Stimulated activated CD4-positive, alpha-beta T cell treated with anti-CD3 and anti-CD28 coated beads, Interleukin-1b, Interleukin-23, amount 100 ng/mL, for 24 hours (primary cell): ENCODE measurements around the gene RXRA.
"Not testable (repeated sequence)": the region's sequence is repeated elsewhere in the genome, so short reads cannot be mapped to it uniquely, and the experiment has no call there.

ENCODE experiments used
- DNase-seq, 4 experiments: peaks; one replicate each; pipeline ENCODE4 v3.0.0-alpha.2; 2020; ENCODE audit warnings: low read depth in 4 of 4, low spot score in 1 of 4

RXRA gene

DNA sequence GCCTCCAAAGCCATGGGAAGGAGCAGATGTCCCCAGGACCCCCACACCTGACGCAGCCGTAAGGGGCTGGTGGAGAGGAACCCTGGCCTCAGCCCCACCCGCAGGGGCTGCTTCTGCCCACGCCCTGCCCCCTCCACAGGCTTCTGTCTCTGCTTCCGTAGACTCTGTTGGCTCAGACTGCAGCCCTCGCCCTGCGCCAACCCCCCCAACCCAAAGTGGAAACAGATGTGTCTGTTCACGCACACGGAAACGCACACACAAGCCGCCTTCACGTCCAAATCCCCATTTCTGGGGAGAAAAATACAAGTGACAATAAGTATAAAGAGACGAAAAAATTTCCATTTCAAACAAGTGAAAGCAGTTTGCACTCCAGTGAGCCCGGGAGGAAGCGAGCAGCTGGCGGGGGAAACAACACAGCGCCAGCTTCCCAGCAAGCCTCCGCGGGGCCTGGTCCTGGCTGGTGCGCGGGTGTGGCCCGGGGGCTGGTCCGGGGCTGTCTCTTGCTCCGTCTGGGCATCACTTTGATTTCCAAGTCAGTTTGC, 32.6 kb upstream of the RXRA start:
- DNase-seq = no peak

DNA sequence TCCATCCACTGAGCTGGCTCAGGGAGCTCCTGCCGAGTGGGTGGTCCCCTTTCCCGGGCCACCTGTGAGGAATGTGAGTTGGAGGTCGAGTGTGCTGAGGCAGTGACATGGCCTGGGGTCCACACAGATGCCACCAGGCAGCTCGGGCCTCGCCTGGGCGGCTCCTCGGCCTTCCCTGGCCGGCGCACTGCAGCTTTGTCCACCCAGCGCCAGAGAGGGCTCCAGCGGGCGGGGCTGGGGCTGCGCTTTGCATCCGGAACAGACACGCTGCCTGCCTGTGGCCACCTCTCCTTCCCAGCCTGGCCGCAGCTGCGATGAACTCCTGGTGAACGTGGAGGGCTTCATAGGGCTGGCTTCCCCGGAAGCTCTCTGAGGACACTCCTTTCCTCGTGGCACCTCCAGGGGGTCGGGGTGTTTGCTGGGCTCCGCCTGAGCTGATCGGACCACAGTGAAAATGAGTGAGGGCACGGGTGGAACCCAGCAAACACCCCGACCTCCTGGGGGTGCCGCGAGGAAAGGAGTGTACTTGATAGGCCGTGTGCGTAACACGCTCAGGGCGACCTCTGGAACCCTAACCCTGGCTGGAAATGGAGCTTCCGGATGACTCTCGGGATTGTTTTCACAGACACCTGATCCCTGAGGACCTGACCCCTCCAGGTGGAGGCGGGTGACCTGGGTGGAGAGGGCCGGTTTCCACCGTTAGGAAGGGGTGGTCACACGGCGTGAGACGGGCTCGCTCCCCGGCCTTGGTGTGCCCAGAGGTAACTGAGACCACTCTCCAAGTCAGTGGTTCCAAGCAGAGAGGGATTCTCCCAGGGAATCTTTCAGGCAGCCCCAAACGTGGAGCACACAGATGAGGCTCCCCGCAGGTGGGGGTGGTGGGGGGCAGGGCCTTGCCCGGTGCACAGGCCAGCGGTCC, 31.8 kb upstream of the RXRA start:
- no peak for DNase-seq

DNA sequence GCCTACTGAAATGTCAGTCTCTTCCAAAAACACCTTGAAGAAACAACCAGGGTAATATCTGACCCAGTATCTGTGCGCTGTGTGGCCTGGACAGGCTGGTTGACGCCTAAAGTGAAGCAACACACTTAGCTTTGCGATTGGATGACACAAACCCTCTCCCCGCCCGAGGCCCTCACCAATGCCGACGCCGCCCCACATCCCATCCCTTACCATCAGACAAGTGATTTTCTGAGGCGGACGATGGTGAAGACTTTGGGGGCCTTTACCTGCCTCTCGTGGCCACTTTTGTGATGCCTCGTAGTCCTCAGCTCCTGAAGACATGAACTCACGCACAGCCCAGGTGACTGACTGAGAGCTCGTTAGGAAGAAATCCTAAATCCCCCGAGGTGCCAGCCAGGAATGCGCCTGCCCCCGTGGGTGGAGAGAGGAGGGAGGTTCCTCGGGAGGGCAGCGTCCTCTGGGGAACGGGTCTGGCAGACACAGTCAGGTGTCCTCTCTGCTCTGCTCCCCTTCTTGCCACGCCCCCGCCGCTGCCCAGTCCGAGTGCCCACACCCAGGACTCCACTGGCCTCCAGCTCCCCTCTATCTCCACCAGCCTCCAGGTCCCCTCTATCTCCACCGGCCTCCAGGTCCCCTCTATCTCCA, 31.0 kb upstream of the RXRA start:
- DNase-seq = no peak

DNA sequence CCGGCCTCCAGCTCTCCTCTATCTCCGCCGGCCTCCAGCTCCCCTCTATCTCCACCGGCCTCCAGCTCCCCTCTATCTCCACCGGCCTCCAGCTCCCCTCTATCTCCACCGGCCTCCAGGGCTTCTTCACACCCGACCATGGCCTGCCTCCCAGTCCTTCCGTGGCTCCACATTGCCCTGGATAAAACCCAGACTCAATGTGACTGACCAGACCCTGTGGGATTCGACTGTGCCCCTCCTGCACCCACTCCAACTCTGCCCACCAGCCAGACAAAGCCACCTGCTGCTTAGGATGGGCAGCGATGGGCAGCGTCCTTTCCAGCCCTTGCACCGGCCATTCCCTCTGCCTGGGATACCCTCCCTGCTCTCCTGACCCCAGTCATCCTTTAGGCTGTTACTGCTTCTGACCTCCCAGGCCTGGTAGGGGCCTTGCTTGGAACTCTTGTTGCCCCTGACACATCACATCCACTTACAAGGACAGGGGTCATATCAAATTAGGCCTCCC, 30.5 kb upstream of the RXRA start:
- DNase-seq = no peak

DNA sequence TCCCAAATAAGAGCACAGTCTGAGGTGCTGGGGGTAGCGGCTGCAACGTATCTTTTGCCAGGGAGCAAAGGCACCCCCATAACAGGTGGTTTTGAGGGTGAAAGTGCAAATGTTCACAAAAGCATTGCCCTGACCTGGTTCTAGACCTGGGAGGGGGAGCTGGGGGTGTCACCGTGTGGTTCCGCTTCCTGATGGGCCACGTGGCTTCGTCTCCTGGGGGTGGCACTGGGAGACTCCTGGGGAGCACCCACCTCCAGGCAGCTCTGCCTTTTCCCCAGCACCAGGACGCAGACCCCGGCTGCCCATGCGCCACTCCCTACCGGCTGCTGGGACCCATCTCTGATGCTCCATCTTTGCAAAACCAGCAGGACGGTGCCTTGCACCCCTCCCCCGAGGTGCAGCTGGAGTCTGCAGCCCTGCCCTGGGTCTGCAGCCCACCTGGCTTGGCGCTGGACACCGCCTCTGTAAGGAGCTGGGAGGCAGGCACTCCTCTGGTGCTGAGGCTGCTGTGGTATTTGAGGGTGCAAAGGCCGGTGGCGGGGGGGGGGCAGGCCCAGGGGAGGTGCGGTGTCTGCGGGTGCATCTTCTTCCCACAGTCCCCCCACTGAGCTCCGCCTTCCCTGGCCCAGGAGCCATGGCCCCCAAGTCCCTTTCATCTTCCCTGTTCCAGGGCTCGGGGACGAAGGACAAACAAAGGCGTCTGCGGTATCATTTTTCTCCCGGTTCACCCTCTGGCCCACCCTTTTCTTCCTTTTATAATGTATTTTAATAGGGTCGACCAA, 29.8 kb upstream of the RXRA start:
- no peak for DNase-seq

DNA sequence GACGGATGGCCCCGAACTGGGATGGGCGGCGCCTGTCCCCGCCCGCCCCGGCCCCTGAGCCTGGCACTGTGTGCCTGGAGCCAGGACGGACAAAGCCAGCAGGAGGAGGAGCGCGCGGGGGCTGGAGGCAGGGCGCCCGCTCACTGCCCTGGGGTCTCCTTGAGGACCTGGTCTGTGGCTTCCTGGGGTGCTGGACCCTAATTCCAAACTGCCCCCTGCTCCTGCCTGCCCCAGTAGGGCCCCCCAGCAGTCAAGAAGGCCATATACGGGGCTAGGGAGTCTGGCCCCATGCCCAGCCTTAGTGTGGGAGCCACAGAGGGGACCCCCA, 29.2 kb upstream of the RXRA start:
- no peak for DNase-seq

DNA sequence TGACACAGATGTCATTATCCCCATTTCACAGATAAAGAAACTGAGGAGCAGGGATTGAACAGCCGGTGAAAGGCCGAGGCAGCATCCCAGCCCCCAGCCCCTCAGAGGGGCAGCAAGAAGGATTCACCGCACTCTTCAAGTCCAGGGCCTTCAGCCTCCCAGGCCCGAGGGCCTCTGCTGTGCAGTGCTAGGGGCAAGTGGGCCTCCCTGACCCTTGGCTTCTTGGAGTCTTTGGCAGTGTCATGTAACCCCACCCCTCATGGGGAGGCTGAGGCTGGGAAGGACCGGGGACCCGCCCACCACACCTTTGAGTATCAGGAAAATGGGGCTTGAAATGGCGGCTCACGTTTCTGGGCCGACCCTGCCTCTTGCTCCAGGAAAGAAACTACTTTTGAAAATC, 28.7 kb upstream of the RXRA start:
- DNase-seq = no peak

DNA sequence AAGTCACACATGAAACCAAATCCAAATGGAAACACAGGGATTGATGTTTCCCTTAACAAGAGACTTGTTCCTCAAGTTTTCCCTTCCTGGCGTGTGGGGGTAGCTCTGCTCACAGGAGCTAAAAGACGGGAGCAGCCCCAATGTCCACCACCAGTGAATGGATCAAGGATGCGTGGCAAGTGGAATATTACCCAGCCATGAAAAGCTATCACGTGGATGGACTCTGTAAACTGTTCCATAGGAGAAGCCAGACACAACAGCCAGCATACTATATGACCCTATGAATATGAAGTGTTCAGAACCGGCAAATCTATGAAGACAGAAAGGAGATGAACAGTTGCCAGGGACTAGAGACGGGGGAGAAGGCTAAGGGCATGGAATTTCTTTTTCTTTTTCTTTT, 28.3 kb upstream of the RXRA start:
- DNase-seq = no peak

DNA sequence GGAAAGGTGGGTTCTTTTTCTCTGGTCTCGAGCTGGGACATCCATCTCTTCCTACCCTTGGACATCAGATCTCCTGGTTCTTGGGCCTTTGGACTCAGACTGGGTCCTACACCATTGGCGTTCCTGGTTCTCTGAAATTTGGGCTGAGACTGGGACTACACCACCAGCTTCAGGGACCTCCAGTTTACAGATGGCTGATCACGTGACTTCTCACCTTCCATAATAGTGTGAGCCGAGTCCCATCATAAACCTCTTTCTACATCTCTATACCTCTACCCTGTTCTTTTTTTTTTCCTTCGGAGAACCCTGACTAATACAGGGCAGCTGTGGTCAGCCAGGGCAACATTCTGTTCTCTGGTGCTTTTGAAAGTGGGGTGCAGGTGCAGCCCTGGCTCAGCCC, 27.2 kb upstream of the RXRA start:
- no peak for DNase-seq

DNA sequence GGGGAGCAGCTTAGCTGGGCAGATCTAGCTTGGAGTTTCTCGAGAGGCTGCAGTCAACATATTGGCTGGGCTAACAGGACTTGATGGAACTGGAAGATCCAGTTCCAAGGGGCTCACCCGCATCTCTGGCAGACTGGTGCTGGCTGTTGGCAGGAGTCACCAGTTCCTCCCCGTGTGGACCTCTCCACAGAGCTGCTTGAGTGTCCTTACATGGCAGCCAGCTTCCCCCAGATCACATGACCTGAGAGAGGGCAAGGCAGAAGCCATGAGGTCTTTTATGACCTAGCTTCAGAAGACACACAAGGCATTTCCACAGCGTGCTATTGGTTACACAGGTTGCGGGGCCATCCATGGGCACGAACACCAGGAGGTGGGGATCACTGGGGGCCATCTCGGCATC, 26.4 kb upstream of the RXRA start:
- no peak for DNase-seq

DNA sequence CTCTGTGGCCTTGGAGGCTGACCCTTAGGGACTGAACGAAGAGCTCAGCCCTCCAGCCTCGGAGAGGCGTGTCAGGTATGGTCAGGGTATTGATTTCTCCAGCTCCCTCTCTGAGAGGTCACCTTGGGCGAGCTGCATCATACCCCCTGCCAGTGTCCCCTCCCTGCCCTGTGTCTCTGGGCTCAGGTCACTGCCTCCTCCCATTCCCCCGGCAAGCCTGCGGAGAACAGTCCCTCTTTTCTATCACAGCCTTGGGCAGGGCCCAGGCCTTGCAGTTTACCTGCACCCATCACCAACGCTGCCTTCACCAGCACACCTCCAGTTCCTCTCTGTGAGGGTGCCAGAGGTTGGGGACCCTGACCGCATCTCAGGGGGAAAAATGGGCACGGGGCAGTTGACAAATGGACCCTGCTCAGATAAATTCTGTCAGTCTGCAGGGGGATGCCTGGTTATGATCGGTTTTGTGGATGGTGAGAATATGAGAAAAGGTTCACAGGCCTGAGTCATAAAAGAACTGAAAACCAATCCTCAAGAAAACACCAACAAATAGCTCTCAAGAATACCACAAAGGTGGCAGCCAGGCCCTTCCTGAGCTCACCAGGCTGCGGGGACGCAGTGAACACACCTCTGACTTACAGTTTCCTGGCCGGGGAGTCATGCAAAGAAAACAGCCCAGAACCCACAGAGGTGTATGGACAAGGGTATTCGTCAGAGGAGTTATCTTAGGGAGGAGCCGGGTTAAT, 24.7 kb upstream of the RXRA start:
- peak in 1 of 4 experiments; percentile 32 for DNase-seq

DNA sequence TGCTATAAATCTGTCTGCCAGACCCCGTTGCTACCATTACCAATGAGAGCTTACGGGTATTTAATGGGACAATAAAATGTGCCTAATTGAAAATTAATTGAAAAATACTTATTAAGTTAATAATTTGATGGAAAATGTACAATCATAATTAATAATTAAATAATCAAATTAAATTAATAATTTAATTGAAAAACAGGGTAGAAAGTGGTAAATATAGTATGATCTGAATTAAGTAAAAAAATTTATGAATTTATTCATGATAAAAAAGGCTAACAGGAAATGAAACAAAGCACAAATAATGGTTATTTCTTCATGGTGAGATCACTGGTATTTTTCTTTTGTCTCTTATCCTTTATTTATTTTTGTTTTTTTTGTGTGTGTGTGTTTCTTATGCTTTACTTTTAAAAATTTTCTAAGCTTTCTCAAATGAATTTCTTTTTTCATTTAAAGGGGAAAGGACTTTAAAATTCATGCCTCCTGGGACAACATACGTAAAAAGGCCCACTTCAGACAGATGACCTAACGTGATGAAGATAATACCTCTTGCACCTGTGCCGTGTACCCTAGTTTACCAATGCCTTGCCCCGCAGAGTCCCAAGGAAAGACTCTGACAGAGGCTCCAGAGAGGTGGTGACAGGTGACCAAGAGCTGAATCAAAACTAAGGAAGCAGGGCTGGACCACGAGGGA, 24.0 kb upstream of the RXRA start:
- DNase-seq = no peak

DNA sequence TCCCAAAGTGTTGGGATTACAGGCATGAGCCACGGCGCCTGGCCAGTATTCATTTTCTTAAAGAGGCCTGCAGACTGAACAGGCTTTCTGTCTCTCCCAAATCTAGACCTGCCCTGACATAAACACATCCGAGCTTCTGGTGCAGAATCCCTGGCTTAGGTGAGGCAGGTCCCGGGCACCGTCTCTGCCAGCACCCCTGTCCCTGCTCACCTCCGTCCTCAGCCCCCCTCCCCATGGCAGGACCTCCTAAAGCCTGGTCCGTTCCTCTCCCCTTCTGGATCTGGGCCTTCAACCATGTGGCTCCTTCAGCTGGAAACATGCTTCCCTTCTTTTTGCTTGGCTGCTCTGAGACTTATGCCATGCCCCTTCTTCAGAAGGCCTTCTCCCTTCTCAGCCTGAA, 22.7 kb upstream of the RXRA start:
- DNase-seq = no peak

DNA sequence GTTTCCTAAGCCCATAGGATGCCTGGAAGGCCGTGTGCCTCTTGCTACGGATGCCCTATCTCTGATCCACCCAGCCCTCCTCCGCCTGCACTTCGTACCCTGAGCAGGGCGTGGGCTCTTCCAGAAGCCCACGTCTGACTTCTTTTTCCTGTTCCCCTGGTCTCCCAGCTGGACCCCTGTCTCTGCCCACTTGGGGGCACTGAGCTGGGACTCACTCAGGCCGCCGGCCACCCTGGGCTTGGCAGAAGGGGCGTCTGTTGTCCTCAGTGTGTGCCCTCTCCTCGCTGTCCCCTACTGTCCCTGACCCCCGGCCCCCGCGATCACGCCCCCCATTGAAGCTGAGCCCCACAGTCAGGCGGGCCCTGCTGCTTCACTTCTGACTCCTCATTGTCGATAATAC, 22.0 kb upstream of the RXRA start:
- DNase-seq = no peak

DNA sequence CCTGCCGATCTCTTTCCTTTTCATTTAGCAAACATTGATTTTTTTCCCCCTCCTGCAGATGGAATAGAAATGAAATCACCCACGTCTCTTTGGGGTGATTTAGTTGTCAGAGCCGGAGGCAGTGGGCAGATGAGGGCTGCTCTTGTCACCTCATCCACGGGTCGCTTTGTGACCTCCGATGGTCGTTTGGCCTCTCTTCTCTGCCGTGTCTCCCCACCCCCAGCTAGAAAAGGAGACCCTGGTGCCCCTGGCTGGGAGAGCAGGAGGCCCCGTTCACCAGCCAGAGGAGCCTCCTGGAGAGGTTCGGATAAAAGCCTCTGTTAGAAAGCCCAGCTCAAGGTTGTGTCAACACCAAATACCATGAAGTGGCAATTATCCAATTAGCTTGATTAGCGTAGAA, 21.6 kb upstream of the RXRA start:
- no peak for DNase-seq

DNA sequence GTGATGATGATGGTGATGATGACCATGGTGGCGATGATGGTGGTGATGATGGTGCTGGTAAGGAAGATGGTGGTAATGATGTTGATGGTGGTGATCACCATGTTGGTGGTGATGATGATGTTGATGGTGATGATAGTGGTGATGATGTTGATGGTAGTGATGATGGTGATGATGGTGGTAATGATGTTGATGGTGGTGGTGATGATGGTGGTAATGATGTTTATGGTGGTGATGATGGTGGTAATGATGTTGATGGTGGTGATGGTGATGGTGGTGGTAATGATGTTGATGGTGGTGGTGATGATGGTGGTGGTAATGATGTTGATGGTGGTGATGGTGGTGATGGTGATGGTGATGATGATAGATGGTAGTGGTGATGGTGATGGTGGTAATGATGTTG, 20.7 kb upstream of the RXRA start:
- no peak for DNase-seq

DNA sequence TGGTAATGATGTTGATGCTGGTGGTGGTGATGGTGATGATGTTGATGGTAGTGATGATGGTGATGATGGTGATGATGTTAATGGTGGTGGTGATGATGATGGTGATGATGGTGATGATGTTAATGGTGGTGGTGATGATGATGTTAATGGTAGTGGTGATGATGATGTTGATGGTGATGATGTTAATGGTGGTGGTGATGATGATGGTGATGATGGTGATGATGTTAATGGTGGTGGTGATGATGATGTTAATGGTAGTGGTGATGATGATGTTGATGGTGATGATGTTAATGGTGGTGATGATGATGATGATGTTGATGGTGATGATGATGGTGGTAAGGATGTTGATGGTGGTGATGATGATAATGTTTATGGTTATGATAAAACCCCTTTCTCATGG, 20.2 kb upstream of the RXRA start:
- not testable (repeated sequence) for DNase-seq

DNA sequence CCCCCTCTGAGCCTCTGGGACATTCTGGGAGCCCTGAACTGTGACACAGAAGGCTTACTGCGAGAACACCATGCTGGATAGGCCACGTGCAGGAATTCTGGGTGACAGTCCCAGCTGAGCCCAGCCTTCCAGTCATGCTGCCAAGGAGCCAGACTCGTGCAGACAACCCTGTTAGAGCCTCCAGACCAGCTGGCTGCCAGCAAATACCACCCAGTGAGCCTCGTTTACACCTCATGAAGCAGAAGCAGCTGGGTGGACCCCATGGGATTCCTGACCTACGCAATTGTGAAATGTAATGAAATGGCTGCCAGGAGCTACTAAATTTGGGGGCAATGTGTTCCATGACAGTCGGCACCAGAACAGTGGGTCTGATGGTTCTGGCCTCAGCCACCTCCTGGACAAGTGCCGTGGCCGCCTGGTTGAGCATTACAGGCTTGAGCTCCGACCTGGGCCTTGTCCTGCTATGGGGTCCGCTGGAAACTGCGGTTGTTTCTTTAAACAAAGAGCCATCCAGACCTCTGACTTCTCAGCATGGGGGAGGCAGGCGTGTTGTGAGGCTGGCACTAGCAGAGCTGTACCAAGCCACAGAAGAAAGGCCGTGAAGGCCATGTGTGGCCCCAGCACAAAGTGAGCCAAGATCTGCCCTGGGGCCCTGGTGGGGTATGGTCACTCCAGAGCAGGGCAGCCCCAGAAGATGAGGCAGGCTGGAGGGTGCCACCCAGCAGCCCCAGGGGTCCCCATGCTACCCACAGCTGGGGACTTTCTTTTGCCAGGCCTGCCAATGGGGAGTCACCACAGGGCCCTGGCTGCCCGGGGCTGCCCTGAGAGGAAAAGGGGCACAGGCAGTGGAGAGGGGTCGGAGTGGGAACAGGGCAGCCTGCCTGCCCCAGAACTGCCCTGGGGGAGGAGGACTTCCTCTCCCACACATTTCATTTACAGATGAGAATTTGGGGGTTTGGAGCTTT, 19.3 kb upstream of the RXRA start:
- DNase-seq = no peak
